KOPT-K1 (cell line): Measurements from ENCODE around the gene CERS3.

Source experiments
- H3K27ac ChIP-seq: fragments of 200-600 bp; sonication (generic); 2 replicates; pipeline ENCODE4 v1.5.1; 2016; ENCODE audit warnings: antibody characterized with exemption, mild to moderate bottlenecking, low read depth, low read length; ENCODE audit not compliant: poor library complexity, severe bottlenecking
- H3K36me3 ChIP-seq: fragments of 200-600 bp; sonication (generic); 2 replicates; pipeline ENCODE4 v1.5.1; 2017; ENCODE audit warnings: antibody characterized with exemption, mild to moderate bottlenecking, low read length, moderate library complexity; ENCODE audit not compliant: insufficient read depth
- H3K9me3 ChIP-seq: fragments of 200-600 bp; sonication (generic); 2 replicates; pipeline ENCODE4 v1.5.1; 2017; ENCODE audit warnings: antibody characterized with exemption, low read length, mild to moderate bottlenecking; ENCODE audit not compliant: insufficient read depth, poor library complexity, severe bottlenecking

Gene CERS3

DNA sequence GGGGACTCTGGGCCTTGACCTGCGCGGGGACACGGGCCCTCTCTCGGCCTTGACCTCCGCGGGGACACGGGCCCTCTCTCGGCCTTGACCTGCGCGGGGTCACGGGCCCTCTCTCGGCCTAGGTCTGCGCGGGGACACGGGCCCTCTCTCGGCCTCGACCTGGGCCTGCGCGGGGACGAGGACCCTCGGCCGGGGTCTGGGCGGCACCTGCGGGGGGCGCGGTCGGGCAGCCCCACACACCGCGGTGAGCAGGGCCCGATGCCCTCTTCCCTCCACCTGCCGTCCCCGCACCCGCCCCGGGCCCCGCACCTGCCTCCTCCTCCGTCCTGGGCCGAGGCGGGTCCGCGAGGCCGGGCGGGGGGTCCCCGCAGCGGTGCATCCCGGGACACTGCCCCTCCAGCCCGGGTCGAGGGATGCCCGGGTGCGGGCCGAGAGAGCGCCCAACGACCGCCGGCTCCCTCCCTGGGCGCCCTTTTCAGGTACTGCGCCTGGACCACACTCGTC lies 15.6 kb upstream of the CERS3 start:
- Histone ChIP-seq H3K9me3 (no peaks in the 10 kb centered on the region), H3K36me3 (no peaks in the 10 kb centered on the region), H3K27ac (no peak overlapping the region)

- Histone ChIP-seq H3K9me3 (peaks cover 9% of the 10 kb centered on the region), H3K27ac (no peak overlapping the region), H3K36me3 (no peaks in the 10 kb centered on the region)
Observed at GRCh38 chr15:100542290-100542689, 13.5 kb upstream of the CERS3 start.

GRCh38 chr15:100537331-100537730 lies 8.6 kb upstream of the CERS3 start:
- no peaks in the 10 kb centered on the region for H3K36me3 ChIP-seq
- H3K9me3 ChIP-seq, result peaks cover 9% of the 10 kb centered on the region
- H3K27ac ChIP-seq, result no peak overlapping the region

GRCh38 chr15:100536733-100537132 lies 8.0 kb upstream of the CERS3 start:
- no peak overlapping the region for H3K27ac ChIP-seq
- H3K36me3 ChIP-seq, result no peaks in the 10 kb centered on the region
- peaks cover 9% of the 10 kb centered on the region for H3K9me3 ChIP-seq

DNA sequence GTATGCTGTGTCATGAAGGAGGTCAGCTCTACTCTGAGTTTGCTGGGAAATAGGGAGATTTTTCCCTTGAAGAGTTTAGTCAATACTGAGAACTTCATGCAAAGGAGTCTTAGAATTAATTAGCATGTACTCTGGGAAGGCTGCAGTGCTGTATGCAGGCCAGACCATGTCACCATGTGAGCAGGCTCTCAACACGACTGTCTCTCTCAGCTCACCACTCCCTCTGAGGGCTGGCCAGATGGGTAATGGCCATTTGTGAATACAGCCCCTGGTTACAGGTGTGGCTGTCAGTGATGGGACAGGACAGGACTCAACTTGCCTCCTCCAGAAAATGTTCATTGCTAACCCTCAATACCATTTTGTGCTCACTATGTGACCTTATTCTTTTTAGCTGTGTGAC lies 5.1 kb upstream of the CERS3 start:
- Histone ChIP-seq H3K27ac (no peak overlapping the region), H3K36me3 (no peaks in the 10 kb centered on the region), H3K9me3 (peaks cover 9% of the 10 kb centered on the region)

DNA sequence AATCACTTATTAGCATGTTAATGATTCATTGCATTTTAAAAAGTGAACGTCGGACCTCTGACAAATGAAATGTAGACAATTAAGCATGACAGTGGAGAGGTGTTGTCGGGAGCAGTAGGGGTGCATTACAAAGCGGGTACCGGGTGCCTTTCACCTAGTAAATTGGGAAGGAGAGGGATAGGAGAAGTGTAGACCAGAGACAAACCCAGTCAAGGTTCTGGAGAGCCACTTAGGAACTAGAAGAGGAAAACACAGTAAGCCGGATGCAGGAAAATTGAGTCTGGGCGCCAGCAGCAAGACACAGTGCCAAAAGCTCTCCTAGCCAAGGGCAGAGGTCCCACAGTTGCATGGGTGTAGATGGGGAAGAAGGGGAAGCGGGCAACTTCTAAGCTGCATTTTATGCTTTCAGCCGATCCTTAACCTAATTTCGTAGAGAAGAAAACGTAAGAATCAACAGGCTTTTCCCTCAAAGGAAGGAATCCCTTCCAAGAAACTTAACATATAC lies 3.1 kb upstream of the CERS3 start:
- Histone ChIP-seq H3K36me3 (no peaks in the 10 kb centered on the region), H3K27ac (no peak overlapping the region), H3K9me3 (no peaks in the 10 kb centered on the region)

DNA sequence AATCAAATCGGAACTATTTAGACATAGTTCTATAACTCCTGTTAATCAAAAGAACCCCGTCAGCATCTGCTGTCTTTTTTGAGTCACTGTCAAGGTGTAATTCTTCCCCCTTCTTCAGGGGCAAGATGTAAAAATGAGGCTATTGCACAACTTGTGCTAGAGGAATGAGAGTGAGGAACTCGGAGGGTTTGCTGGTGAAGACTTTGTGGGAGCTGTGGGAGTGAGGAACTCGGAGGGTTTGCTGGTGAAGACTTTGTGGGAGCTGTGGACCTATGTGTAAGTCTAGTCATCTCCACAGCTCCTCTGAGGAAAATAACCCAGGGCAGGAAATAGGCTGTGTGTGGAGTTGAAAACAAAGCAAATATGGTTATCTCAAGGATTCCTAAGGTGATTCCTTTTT lies 2.5 kb upstream of the CERS3 start:
- Histone ChIP-seq H3K36me3 (no peaks in the 10 kb centered on the region), H3K9me3 (no peaks in the 10 kb centered on the region), H3K27ac (no peak overlapping the region)

DNA sequence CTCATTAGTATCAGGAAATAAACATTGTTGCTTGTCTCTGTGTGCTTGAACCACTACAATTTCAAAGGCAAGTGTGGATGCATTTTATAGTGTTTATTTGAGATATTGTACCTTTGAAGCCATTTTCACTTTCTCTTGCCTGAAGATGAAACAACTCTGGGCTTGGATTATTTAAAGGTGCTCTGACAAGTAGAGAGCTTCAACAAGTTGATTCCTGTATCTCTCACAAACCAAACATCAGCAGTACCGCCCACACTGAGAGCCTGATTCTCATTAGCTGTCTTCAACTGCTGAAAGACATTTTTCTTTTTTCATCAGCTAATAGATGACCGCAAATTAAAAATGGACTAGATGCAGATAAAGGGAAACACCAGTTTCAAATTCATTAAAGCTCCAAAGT lies 806 bp upstream of the CERS3 start:
- Histone ChIP-seq H3K36me3 (no peaks in the 10 kb centered on the region), H3K27ac (no peak overlapping the region), H3K9me3 (no peaks in the 10 kb centered on the region)

- H3K27ac ChIP-seq, result no peak overlapping the region
- H3K36me3 ChIP-seq, result no peaks in the 10 kb centered on the region
- no peaks in the 10 kb centered on the region for H3K9me3 ChIP-seq
Observed at GRCh38 chr15:100526027-100526481, 2.7 kb downstream of the CERS3 start.

DNA sequence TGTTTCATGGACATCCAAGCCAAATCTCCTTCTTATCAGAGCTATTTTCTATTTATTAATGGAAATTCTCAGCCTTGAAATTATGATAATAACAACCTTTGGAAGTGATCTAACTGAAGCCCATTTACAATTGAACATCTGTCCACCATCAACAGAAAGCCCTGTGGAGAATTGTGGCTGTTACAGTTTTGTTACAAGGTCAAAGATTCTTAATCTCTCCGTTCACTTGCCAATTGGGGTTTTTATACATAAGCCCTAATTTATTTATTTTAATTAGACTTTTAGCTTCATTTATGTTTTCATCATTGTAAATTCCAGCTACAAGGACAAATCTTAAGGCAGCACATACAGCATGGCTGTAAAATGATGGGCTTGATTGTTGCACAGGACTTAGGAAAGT lies 3.3 kb downstream of the CERS3 start:
- no peak overlapping the region for H3K27ac ChIP-seq
- H3K9me3 ChIP-seq, result no peaks in the 10 kb centered on the region
- no peaks in the 10 kb centered on the region for H3K36me3 ChIP-seq

- no peaks in the 10 kb centered on the region for H3K36me3 ChIP-seq
- H3K9me3 ChIP-seq, result no peaks in the 10 kb centered on the region
- H3K27ac ChIP-seq, result no peak overlapping the region
Observed at GRCh38 chr15:100524326-100524725, 4.4 kb downstream of the CERS3 start.

GRCh38 chr15:100521907-100522306 lies 6.8 kb downstream of the CERS3 start:
- Histone ChIP-seq H3K36me3 (no peaks in the 10 kb centered on the region), H3K9me3 (no peaks in the 10 kb centered on the region)

GRCh38 chr15:100520132-100520921 lies 8.4 kb downstream of the CERS3 start:
- peak overlapping the region; percentile 5 for H3K27ac ChIP-seq
- H3K36me3 ChIP-seq, result no peaks in the 10 kb centered on the region
- H3K9me3 ChIP-seq, result no peaks in the 10 kb centered on the region

More at GRCh38 chr15:100521907-100522306, 6.8 kb downstream of the CERS3 start:
- no peak overlapping the region for H3K27ac ChIP-seq

GRCh38 chr15:100517846-100518245 lies 10.9 kb downstream of the CERS3 start:
- Histone ChIP-seq H3K36me3 (no peaks in the 10 kb centered on the region), H3K27ac (no peak overlapping the region), H3K9me3 (no peaks in the 10 kb centered on the region)

DNA sequence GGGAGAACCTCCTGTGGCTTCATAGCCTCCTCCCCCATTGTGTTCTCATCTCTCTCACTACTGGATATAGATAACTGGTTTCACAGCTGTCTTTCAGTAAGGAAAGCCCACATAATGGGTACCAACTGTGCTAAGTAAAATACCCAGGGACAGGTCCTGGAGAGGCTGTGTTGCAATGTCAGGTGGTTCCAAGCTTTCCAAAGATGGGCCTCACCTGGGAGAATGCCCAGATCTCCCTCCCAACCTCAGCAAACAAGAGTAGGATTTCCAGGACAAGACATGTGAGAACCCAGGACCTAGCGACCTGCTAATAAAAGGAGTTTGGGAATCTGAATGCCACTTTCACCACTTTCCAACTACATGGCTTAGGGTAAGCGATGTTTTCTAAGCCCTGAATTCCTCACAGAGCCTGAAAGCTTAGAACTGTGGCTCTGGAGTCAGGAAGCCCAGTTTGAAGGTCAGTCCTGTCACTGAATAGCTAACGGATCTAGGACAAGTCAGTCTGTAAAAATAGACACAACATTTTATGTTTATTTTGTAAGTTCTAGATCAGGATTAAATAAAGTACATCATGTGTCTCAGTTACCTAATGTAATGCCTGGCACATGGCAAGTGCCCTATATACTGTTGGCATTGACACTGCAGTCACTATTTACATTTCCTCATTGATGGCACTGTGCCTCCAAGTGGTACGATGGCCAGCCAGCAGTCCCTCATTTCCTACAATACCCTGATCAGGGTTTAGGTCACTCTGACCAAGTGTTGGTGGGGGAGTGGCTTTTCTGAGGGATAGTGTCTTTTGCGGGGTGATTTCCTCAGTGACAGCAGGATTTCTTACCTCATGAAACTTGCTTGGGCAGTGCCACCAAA lies 11.9 kb downstream of the CERS3 start:
- H3K27ac ChIP-seq, result no peak overlapping the region
- H3K9me3 ChIP-seq, result no peaks in the 10 kb centered on the region
- H3K36me3 ChIP-seq, result no peaks in the 10 kb centered on the region
